K562 (cell line): ENCODE measurements around the gene PA2G4. TPM values are rescaled to one million over a fixed set of nuclear protein-coding genes. Genes with fewer than 3 reads are reported as not detected.

Experiments
- ARID1B ChIP-seq: fragments of 450-650 bp; IDR thresholded peaks from 2 replicates; pipeline ENCODE4 v1.6.1; 2016; ENCODE audit warnings: antibody characterized with exemption, mild to moderate bottlenecking, inconsistent platforms
- BCOR ChIP-seq: fragments of 450-650 bp; IDR thresholded peaks from 2 replicates; pipeline ENCODE4 v1.6.1; 2016
- EP300 ChIP-seq: IDR thresholded peaks from 2 replicates; pipeline ENCODE4 v1.6.1; 2012; ENCODE audit warnings: low read length, improper control_type of control experiment
- ESRRA ChIP-seq: fragments of 450-650 bp; IDR thresholded peaks from 2 replicates; pipeline ENCODE4 v1.6.1; 2014; ENCODE audit warnings: low read depth, mild to moderate bottlenecking, moderate library complexity, borderline replicate concordance
- FIP1L1 ChIP-seq: fragments of 200-400 bp; formaldehyde crosslinking; IDR thresholded peaks from 2 replicates; pipeline ENCODE4 v1.6.1; 2018; ENCODE audit warnings: mild to moderate bottlenecking, low read depth, low read length; ENCODE audit not compliant: poor library complexity, severe bottlenecking
- FOXA3 ChIP-seq, 2 experiments: fragments of 450-650 bp in 1 of 2; sonication (generic) in 1 of 2; formaldehyde crosslinking; IDR thresholded peaks in 1 of 2; conservative IDR thresholded peaks in 1 of 2; 2 replicates each; pipeline versions ENCODE4 v1.4.0 to v1.8.0; 2020 to 2022; ENCODE audit warnings: mild to moderate bottlenecking in 2 of 2, missing genetic modification reagents in 1 of 2
- KLF16 ChIP-seq: IDR thresholded peaks from 2 replicates; pipeline ENCODE4 v1.6.1; 2016; ENCODE audit warnings: antibody characterized with exemption
- MBD2 ChIP-seq: sonication (generic); IDR thresholded peaks from 2 replicates; pipeline ENCODE4 v1.6.1; 2016; ENCODE audit warnings: low read depth, borderline replicate concordance
- MECOM ChIP-seq: fragments of 250-450 bp; sonication (Bioruptor Pico); IDR thresholded peaks from 2 replicates; pipeline ENCODE4 v1.8.0; 2022; ENCODE audit warnings: inconsistent platforms
- MTA1 ChIP-seq: fragments of 450-650 bp; IDR thresholded peaks from 2 replicates; pipeline ENCODE4 v1.6.1; 2017; ENCODE audit warnings: borderline replicate concordance
- NFIC ChIP-seq: fragments of 450-650 bp; IDR thresholded peaks from 2 replicates; pipeline ENCODE4 v1.6.1; 2017; ENCODE audit warnings: mild to moderate bottlenecking, inconsistent platforms
- POLR2G ChIP-seq: fragments of 200-400 bp; formaldehyde crosslinking; IDR thresholded peaks from 2 replicates; pipeline ENCODE4 v1.6.1; 2017; ENCODE audit warnings: low read depth, mild to moderate bottlenecking, antibody characterized with exemption, low read length, moderate library complexity
- SMARCA4 ChIP-seq: fragments of 450-650 bp; IDR thresholded peaks from 2 replicates; pipeline ENCODE4 v1.6.1; 2016
- SMARCC2 ChIP-seq: fragments of 450-650 bp; IDR thresholded peaks from 2 replicates; pipeline ENCODE4 v1.6.1; 2017; ENCODE audit warnings: antibody characterized with exemption, moderate library complexity, mild to moderate bottlenecking, low read depth
- ZNF124 ChIP-seq: sonication (generic); formaldehyde crosslinking; IDR thresholded peaks from 2 replicates; pipeline ENCODE4 v1.8.1; 2022; ENCODE audit warnings: missing genetic modification reagents
- polyA plus RNA-seq, 8 experiments: library from polyadenylated mRNA; depleted of rRNA in 4 of 8; stranded (reverse) in 5 of 8; unstranded in 3 of 8; fragments of >200 nt; fragmentation: Nextera tagmentation in 2 of 8; fragmentation: Illumina TruSeq in 1 of 8; extraction: Ambion mirVana in 2 of 8; extraction: Trizol in 1 of 8; gene quantifications; 2 replicates each; pipeline versions ENCODE4 v1.2.1 to v1.2.3, GENCODE V29; 2011 to 2014; ENCODE audit warnings: inconsistent platforms in 1 of 8, missing spikeins in 1 of 8
- total RNA-seq, 7 experiments: library from RNA; depleted of rRNA in 6 of 7; stranded (reverse); fragments of >200 nt in 6 of 7; fragmentation: Illumina TruSeq in 2 of 7; extraction: Trizol in 2 of 7; gene quantifications; 2 replicates each; pipeline versions ENCODE4 v1.2.1 to v1.2.3, GENCODE V29; 2011 to 2021; ENCODE audit warnings: low replicate concordance in 1 of 7
- TF ChIP-seq, protein P1 (sequence below): fragments of 450-650 bp; formaldehyde crosslinking; IDR thresholded peaks from 2 replicates; pipeline ENCODE4 v1.4.0; 2020; ENCODE audit warnings: mild to moderate bottlenecking, moderate library complexity
- TF ChIP-seq, protein P2 (sequence below), 2 experiments: fragments of 450-650 bp; formaldehyde crosslinking in 1 of 2; IDR thresholded peaks; 2 replicates each; pipeline versions ENCODE4 v1.4.0 to v1.6.1; 2014 to 2020; ENCODE audit warnings: mild to moderate bottlenecking in 2 of 2, borderline replicate concordance in 1 of 2, low read depth in 1 of 2
- TF ChIP-seq, protein P3 (sequence below), 2 experiments: fragments of 450-650 bp in 1 of 2; sonication (generic) in 1 of 2; formaldehyde crosslinking in 1 of 2; IDR thresholded peaks in 1 of 2; conservative IDR thresholded peaks in 1 of 2; 2 replicates each; pipeline versions ENCODE4 v1.6.1 to v1.8.1; 2016 to 2023; ENCODE audit warnings: mild to moderate bottlenecking in 2 of 2, moderate library complexity in 2 of 2, inconsistent platforms in 1 of 2, missing genetic modification reagents in 1 of 2

PA2G4 gene
- total and polyA plus RNA-seq, 9 of the 15 experiments (the other 6 are each of a cell fraction or from before 2014, with no cell fraction given): 230 to 925 (median 638) TPM

DNA sequence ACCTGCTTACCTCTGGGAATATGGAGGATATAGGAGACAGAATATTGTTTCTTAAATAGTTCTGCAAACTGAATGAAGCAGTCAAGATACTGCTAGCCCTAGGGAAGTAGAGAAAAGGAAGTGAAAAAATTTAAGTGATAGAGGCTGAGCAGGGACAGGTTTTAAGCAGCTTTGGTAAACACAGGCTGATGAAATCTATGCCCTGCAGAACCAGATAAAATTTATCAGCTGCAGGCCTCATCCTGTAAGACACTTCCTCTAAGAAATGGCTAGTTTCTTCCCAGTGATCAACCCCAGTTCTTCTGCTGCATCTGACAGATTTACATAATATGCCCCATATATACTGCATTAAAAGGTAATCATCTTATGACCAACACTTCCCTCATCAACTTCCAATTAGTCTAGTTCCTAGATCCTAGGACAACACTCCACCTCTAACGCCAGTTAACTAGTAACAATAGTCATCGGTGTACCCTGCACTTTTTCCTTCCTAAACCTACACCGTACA lies 22.4 kb downstream of the PA2G4 start (continued):
- TF ChIP-seq MBD2 (peak; percentile 68), FOXA3 (CRISPR knock-in tag; conservative IDR thresholded peaks at IDR 0.05 in 1 of 2, IDR thresholded peaks at IDR 0.05 in 1 of 2) (peak; percentile 93 to 99), ZNF124 (no peak), ESRRA (0 out of 2 replicates have a peak, but pooled peaks have one; percentile 9), EP300 (peak; percentile 98), BCOR (peak; percentile 12; the same call in 1 of the 2 replicates), MECOM (CRISPR knock-in tag) (peak; percentile 58; the same call in 1 of the 2 replicates), MTA1 (peak; percentile 62), SMARCC2 (peak; percentile 95), NFIC (peak; percentile 69), SMARCA4 (peak; percentile 98), FIP1L1 (no peak), ARID1B (peak; percentile 98), POLR2G (peak; percentile 49; the same call in 1 of the 2 replicates), KLF16 (peak; percentile 90)
- TF ChIP-seq, protein P1, sequence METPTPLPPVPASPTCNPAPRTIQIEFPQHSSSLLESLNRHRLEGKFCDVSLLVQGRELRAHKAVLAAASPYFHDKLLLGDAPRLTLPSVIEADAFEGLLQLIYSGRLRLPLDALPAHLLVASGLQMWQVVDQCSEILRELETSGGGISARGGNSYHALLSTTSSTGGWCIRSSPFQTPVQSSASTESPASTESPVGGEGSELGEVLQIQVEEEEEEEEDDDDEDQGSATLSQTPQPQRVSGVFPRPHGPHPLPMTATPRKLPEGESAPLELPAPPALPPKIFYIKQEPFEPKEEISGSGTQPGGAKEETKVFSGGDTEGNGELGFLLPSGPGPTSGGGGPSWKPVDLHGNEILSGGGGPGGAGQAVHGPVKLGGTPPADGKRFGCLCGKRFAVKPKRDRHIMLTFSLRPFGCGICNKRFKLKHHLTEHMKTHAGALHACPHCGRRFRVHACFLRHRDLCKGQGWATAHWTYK: no peak
- TF ChIP-seq, protein P2, sequence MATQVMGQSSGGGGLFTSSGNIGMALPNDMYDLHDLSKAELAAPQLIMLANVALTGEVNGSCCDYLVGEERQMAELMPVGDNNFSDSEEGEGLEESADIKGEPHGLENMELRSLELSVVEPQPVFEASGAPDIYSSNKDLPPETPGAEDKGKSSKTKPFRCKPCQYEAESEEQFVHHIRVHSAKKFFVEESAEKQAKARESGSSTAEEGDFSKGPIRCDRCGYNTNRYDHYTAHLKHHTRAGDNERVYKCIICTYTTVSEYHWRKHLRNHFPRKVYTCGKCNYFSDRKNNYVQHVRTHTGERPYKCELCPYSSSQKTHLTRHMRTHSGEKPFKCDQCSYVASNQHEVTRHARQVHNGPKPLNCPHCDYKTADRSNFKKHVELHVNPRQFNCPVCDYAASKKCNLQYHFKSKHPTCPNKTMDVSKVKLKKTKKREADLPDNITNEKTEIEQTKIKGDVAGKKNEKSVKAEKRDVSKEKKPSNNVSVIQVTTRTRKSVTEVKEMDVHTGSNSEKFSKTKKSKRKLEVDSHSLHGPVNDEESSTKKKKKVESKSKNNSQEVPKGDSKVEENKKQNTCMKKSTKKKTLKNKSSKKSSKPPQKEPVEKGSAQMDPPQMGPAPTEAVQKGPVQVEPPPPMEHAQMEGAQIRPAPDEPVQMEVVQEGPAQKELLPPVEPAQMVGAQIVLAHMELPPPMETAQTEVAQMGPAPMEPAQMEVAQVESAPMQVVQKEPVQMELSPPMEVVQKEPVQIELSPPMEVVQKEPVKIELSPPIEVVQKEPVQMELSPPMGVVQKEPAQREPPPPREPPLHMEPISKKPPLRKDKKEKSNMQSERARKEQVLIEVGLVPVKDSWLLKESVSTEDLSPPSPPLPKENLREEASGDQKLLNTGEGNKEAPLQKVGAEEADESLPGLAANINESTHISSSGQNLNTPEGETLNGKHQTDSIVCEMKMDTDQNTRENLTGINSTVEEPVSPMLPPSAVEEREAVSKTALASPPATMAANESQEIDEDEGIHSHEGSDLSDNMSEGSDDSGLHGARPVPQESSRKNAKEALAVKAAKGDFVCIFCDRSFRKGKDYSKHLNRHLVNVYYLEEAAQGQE (IDR thresholded peaks at IDR 0.05; ENCODE audit: borderline replicate concordance): peak; percentile 53; the same call in 1 of the 2 replicates
- TF ChIP-seq, protein P2 (CRISPR knock-in tag; IDR thresholded peaks at IDR 0.05; ENCODE audit: low read depth): no peak
- TF ChIP-seq, protein P3, sequence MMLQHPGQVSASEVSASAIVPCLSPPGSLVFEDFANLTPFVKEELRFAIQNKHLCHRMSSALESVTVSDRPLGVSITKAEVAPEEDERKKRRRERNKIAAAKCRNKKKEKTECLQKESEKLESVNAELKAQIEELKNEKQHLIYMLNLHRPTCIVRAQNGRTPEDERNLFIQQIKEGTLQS (IDR thresholded peaks at IDR 0.05): peak; percentile 86
- TF ChIP-seq, protein P3 (CRISPR knock-in tag; conservative IDR thresholded peaks at IDR 0.05): no peak
